HG03060 (cell line): ENCODE results near the gene RINL.

ENCODE experiments used
- ATAC-seq: cut with Tn5 transposase; IDR thresholded peaks from one replicate; pipeline ENCODE4 v1.9.1; 2021; ENCODE audit warnings: low read depth, moderate number of reproducible peaks; ENCODE audit not compliant: unreplicated experiment

The RINL gene, protein sequence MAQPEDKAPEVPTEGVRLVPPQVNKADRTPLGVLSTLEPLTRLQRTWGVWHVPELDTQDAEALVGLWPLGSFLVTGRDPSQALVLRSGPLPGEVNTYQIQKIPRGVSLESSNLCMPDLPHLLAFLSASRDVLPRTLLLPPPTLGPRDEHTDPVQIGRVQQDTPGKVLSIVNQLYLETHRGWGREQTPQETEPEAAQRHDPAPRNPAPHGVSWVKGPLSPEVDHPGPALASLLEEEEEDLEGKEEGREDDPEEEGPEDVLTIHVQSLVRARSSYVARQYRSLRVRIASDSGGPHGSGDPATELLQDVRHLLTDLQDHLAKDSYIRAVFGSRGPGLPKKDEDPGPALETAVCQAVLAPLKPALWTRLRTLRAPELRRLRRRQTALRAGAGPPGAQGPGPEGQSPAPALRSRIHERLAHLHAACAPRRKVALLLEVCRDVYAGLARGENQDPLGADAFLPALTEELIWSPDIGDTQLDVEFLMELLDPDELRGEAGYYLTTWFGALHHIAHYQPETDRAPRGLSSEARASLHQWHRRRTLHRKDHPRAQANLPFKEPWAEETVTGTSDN

DNA sequence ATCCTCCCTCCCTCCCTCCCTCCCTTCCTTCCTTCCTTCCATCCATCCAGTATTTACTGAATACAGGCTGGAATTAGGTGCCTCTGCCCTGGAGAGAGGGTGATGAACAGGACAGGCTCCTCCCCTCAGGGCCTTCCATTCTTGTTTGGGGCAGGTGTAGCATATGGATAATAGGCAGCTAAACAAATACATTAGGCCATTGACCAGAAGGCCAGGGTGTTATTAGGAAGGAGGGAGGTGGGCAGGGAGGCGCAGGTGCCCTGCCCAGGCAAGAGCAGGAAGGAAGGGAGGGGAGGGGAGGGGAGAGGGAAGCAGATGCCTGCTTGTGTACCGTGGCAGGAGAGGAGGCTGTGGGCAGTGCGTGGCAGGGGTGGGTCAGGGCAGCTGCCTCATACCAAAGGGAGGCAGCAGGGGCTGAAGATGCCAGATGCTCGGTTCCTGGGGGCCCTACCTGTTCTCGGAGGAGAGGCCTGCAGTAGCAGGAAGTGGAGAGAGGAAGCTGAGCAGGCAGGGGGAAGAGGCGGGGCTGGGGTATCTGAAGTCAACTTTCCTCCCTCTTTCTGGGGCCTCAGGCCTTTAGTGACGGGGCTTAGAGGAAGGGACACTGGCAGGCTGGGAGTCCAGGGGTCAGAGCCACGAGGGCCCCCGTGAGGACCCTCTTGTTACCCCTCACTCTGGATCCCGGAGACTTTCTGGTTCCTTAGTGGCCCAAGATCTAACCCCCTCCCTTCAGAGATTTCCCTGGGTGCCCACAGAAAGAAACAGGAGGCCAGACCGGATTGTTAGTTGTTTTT, at the start of gene RINL:
TSS of gene RINL (minus strand) at position 495 of the 794 bp plus-strand sequence. CDS start 1,533 bp downstream, outside the sequence.
- ATAC-seq, result no peak

DNA sequence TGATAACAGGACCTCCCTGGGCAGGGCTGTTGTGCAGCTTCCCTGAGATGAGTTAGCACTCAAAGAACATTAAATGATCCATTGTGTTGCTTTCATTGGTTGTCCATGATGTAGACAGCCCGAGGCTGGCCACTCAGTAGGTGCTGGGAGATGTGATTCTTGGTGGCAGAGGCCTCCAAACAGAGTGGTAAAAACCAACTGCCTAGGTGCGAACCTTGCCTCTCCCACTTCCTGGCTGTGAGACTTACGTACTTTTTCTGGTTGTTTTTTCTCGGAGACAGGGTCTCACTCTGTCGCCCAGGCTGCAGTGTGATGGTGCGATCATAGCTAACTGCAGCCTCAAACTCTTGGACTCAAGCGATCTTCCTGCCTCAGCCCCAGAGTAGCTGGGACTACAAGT, 46.3 kb upstream of the RINL start:
- no peak for ATAC-seq

DNA sequence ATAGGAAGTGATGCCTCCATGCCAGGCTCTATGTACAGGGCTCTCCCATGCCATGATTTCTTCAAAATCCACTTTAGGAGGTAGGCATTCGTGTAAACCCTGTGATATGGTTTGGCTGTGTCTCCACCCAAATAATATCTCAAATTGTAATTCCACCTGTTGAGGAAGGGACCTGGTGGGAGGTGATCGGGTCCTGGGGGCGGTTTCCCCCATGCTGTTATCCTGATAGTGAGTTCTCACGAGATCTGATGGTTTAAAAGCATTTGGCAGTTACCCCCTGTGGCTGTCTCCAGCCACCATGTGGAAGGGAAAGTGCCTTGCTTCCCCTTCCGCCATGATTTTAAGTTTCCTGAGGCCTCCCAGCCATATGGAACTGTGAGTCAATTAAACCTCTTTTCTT, 44.4 kb upstream of the RINL start:
- ATAC-seq, result no peak

- no peak for ATAC-seq
Measured at GRCh38 chr19:38921420-38922274, 43.6 kb upstream of the RINL start.

DNA sequence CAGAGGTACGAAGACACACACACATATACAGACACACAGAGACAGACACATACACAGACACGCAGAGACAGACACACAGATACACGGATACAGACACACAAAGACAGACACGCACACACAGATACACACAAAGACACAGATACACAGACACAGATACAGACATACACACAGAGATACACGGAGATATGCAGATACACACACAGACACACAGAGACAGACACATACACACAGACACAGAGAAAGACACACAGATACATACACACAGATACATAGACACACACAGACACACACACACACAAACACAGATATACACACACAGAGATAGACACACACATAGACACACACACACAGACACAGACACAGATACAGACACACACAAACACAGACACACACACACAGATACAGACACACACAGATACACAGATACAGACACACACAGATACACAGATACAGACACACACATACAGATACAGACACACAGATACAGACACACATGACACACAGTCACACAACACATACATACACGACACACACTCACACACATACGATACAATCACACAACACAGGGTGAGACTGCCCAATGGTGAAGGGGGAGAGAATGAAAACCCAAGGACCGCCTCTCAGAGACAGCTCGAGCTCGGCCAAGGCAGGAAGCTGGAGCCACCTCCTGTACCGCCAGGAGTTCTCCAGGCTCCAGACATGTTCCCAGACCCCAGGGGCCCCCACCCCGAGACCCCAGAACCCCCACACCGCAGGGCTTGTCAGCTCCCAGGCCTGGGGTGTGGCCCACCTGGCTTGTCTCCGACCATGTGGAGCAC, 42.7 kb upstream of the RINL start:
- no peak for ATAC-seq

GRCh38 chr19:38919837-38920601, 41.9 kb upstream of the RINL start:
- no peak for ATAC-seq

DNA sequence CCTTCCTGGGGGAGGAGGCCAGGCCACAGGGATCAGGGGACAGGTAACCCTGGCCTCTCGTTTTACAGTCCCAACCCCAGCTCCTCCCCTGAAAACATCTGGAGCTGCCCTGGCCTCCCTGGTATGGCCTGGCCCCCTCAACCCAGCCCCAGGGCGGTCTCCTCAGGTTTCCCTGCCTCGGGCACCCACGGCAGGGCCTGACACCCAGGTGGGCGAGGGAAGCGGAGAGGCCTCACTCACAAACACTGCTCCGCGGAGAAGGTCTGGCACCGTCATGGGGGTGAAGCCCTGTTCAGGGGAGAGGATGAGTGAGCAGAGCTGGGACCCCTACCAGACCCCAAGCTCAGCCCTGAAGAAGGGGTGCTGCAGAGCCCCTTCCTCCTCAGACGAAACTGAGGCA, 40.5 kb upstream of the RINL start:
- ATAC-seq, result no peak

DNA sequence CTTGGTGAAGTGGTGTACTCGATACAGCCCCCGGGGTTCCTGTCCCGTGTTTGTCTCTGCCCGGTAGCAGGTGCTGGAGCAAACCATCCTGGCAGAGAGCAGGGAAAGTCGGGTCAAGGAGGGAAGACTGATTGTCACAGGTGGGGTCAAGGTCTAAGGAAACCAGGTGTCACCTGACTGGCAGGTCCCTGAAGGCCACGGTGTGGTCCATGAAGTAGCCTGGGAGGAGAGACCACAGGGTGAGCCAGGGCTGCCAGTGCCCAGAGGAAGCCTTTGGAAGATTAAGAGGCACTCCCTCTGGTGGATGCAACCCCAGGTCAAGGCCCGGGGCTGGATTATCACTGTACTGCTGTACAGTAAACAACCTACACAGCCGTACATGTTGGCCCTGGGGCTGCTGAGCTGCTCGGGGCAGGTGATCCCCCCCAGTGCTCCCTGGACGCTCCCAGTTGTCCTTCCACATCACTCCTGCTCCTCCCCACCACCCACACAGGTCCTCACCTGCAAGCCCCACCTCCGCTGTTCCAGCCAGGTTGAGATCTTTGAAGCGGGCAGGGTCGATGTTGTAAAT, 39.9 kb upstream of the RINL start:
- ATAC-seq, result no peak

GRCh38 chr19:38917516-38917915, 39.4 kb upstream of the RINL start:
- no peak for ATAC-seq

GRCh38 chr19:38915329-38916321, 37.5 kb upstream of the RINL start:
- ATAC-seq, result no peak

DNA sequence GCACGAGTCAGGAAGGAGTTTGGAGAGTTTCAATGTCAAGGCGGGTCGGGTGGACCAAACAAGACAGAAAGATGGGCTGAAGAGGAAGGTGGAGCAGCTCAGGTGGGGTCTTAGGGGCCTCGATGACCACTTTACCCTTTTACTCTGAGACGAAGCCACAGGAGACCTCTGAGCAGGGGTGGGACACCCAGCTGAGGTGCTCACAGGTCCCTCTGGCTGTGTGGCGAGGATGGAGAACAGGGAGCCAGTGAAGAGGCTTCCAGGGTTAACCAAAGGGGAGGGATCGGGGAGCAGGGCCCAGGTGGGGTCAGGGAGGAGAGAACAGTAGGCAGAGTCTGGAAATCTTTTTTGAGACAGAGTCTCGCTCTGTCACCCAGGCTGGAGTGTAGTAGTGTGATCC, 35.9 kb upstream of the RINL start:
- no peak for ATAC-seq

DNA sequence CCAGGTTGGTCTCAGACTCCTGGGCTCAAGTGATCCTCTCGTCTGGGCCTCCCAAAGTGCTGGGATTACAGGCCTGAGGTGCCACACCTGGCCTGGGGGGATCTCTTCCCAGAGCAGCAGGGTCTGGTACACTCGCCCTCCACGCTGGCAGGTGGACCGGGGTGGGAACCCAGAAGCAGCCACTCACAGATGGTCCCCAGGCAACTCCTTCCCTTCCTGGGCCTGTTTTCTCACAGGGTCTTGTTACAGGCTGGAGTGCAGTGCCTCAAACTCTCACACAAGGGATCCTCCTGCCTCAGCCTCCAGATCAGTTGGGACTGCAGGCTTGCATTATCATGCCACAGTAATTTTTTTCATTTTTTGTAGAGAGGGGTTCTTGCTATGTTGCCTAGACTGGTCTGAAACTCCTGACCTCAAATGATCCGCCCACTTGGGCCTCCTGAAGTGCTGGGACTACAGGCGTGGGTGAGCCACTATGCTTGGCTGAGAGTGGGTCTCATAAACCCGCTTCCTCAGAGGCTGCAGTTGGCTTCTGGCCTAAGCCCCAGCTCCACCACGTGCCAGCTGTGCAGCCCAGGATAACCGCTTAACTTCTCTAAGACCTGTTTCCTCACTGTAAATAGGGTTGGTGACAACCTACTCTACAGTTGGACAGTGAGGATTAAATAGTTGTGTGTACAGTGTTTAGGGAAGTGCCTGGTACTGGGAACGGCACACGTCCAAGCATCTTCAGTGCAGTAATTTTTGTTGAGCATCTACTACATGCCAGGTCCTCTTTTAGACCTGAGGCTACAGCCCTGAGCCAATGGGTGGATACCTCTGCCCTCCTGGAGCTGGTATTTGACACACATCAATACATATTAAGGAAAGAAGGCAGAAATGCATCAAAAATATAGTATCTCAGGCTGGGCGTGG, 34.8 kb upstream of the RINL start:
- no peak for ATAC-seq

DNA sequence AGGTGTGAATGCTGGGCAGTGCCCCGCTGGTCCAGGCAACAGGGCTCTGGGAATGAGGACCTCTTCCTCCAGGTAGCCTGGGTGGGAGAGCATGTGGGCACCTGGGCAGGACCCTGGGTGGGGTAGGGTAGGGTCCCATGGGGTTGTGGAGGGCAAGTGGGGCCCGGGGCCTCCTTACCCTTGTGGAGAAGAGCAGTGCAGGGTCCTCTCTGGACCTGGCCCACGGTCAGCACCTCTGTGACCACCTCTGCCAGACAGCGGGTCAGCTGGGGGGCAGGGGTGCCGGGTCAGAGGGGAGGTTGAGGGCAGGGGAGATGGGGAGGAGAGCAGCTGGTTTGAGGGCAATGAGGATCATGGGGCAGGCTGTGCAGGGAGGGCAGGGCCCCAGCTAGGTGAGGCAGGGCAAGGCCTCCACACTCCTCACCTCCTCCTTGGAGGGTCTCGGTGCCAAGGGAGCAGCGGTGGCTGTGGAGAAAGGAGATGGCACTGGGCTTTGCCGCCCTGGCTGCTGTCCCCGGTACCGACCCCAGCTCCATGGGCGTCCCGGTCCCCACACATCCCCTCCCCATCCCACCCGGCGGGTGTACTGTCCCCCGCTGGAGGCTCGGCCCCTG, 33.4 kb upstream of the RINL start:
- ATAC-seq, result no peak

DNA sequence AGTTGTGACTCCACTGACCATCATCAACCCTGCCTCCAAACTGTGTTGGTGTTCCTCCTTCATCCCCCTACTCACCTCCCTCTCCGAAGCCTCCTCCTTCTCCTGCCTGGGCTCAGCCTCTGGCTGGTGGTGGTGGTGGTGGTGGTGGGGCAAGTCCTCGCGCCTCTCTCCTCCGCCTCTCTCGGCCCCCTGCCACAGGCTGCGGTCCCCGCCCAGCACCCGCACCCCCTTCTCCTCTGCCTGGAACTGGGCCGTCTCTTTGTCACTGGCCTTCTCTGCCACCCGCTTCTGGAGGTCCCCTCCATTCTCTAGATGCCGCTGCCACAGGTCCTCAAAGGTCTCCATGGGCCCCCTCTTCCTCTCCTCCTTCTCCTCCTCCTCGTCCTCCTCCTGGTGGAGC, 32.4 kb upstream of the RINL start:
- no peak for ATAC-seq

GRCh38 chr19:38908911-38909310, 30.8 kb upstream of the RINL start:
- no peak for ATAC-seq

GRCh38 chr19:38907670-38908069, 29.6 kb upstream of the RINL start:
- ATAC-seq, result no peak
